ENCODE results near the gene MAML3. TPM values are rescaled to one million over a fixed set of nuclear protein-coding genes. Genes with fewer than 3 reads are reported as not detected.

MAML3 gene
- total RNA-seq, 1 donor = 6.5 TPM

- DNase-seq (ENCODE audit: low read depth) = no peak
- TF ChIP-seq CTCF (IDR thresholded peaks at IDR 0.05; ENCODE audit: insufficient read depth, low read depth, low read length) = no peak
- no peak overlapping the region for H3K4me3 ChIP-seq (ENCODE audit: low read depth, low read length)
These were observed 28.6 kb downstream of the MAML3 start for GRCh38 chr4:140125374-140125773.

GRCh38 chr4:140123666-140124377, 30.2 kb downstream of the MAML3 start:
- TF ChIP-seq CTCF (IDR thresholded peaks at IDR 0.05; ENCODE audit: insufficient read depth, low read depth, low read length) = no peak
- H3K4me3 ChIP-seq (ENCODE audit: low read depth, low read length) = no peak overlapping the region
- no peak for DNase-seq (ENCODE audit: low read depth)

- no peak for DNase-seq (ENCODE audit: low read depth)
- no peak for TF ChIP-seq CTCF (IDR thresholded peaks at IDR 0.05; ENCODE audit: insufficient read depth, low read depth, low read length)
- no peak overlapping the region for H3K4me3 ChIP-seq (ENCODE audit: low read depth, low read length)
These were observed 31.1 kb downstream of the MAML3 start for GRCh38 chr4:140122891-140123290.

GRCh38 chr4:140121646-140122045, 32.3 kb downstream of the MAML3 start:
- no peak for TF ChIP-seq CTCF (IDR thresholded peaks at IDR 0.05; ENCODE audit: insufficient read depth, low read depth, low read length)
- no peak overlapping the region for H3K4me3 ChIP-seq (ENCODE audit: low read depth, low read length)
- no peak for DNase-seq (ENCODE audit: low read depth)

GRCh38 chr4:140118931-140119640, 34.9 kb downstream of the MAML3 start:
- no peak overlapping the region for H3K4me3 ChIP-seq (ENCODE audit: low read depth, low read length)
- TF ChIP-seq CTCF (IDR thresholded peaks at IDR 0.05; ENCODE audit: insufficient read depth, low read depth, low read length) = no peak
- no peak for DNase-seq (ENCODE audit: low read depth)

- no peak overlapping the region for H3K4me3 ChIP-seq (ENCODE audit: low read depth, low read length)
- TF ChIP-seq CTCF (IDR thresholded peaks at IDR 0.05; ENCODE audit: insufficient read depth, low read depth, low read length) = no peak
- DNase-seq (ENCODE audit: low read depth) = no peak
These were observed 36.0 kb downstream of the MAML3 start for GRCh38 chr4:140117947-140118346.

Measured in fibroblast of villous mesenchyme (primary cell).